ENCODE data around the gene SEC63.

- TF ChIP-seq POLR2A (IDR thresholded peaks at IDR 0.05; ENCODE audit: low read depth, low read length) (no peak), TAF1 (IDR thresholded peaks at IDR 0.05; ENCODE audit: low read depth, low read length) (no peak), POLR2AphosphoS5 (IDR thresholded peaks at IDR 0.05; ENCODE audit: low read depth, low read length) (no peak)
Observed at GRCh38 chr6:107942142-107942541, 15.9 kb downstream of the SEC63 start.
